ENCODE data around the gene EML6. TPM values are rescaled to one million over a fixed set of nuclear protein-coding genes. Genes with fewer than 3 reads are reported as not detected.

The EML6 gene
- total RNA-seq, 1 experiment from 2014 or later: 6.6 TPM

DNA sequence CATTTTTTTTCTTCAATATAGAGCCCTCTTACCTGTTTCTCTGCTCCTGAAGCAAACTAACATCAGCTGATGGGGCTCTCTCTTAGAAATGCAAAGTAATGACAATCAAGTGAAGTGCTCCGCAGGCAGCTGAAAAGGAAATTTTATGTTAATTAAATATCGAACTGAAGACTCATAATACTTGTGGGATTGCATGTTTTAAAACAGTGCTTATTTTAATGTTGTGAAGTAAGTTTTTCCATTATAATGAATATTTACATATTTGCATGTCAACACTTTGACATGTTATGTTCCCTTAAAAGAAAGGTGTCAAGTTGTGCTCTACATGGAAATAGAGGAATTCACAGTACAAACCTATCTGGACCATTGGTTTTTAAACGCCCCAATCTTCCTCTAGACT is 97.1 kb downstream of the EML6 start (continued):
- TF ChIP-seq, protein P1, sequence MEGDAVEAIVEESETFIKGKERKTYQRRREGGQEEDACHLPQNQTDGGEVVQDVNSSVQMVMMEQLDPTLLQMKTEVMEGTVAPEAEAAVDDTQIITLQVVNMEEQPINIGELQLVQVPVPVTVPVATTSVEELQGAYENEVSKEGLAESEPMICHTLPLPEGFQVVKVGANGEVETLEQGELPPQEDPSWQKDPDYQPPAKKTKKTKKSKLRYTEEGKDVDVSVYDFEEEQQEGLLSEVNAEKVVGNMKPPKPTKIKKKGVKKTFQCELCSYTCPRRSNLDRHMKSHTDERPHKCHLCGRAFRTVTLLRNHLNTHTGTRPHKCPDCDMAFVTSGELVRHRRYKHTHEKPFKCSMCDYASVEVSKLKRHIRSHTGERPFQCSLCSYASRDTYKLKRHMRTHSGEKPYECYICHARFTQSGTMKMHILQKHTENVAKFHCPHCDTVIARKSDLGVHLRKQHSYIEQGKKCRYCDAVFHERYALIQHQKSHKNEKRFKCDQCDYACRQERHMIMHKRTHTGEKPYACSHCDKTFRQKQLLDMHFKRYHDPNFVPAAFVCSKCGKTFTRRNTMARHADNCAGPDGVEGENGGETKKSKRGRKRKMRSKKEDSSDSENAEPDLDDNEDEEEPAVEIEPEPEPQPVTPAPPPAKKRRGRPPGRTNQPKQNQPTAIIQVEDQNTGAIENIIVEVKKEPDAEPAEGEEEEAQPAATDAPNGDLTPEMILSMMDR (IDR thresholded peaks at IDR 0.05 in 2 of 3, conservative IDR thresholded peaks at IDR 0.05 in 1 of 3; ENCODE audit: borderline replicate concordance in 1 of 3, insufficient read depth in 1 of 3, low read depth in 2 of 3, low read length in 2 of 3): no peak

DNA sequence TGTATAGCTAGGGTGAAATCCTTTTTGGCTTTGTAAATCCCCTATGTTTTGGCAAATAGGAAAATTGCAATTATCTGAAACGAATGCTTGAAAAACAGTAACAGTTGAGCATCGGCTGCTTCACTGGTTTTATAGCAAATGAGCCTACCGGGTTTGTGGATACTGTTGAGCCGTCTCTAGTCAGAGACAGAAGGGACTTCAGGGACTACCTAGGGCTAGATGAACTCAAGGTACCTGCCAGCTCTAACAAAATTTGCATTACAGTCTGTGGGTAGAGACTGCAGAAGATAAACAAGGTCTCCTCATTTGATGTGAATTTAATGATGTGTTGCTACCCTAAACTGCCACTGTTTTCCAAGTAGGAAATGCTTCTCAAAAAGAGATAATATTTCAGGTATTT is 101.1 kb downstream of the EML6 start:
- intact Hi-C loops (cut with micrococcal nuclease): no loop called here
- no peaks in the 10 kb centered on the region for H3K27me3 ChIP-seq (ENCODE audit: insufficient read depth, low read length)
- no peaks in the 10 kb centered on the region for H3K4me1 ChIP-seq (ENCODE audit: control insufficient read depth in 1 of 2, insufficient read depth in 2 of 2, low read length in 2 of 2)
- no peaks in the 10 kb centered on the region for H4K20me1 ChIP-seq (ENCODE audit: insufficient read depth)
- ChIA-PET POLR2A (no interaction called here), RAD21 (ENCODE audit: low non-redundant PET in 1 of 2, low total read pairs in 2 of 2, uncharacterized antibody in 2 of 2, unreplicated experiment in 2 of 2) (no interaction called here), CTCF (interaction anchor here (7.6 kb wide), 1 partner anchor 14 kb away, joined by 34 read pairs; no protein-coding TSS in a partner anchor)
- no peak overlapping the region for H3K4me3 ChIP-seq (replicated peaks in 1 of 2; ENCODE audit: low read depth in 1 of 2, low read length in 2 of 2)
- no peak overlapping the region for H3K4me2 ChIP-seq (ENCODE audit: low read length)
- DNase-seq (ENCODE audit: low read depth, low spot score): no peak
- H3K9me2 ChIP-seq (ENCODE audit: insufficient read depth): no peaks in the 10 kb centered on the region
- no peak for ATAC-seq
- no TSS peak for BruUV-seq (replicated peaks)
- no peak overlapping the region for H3K9ac ChIP-seq (ENCODE audit: low read length)
- H3K36me3 ChIP-seq (ENCODE audit: control insufficient read depth in 1 of 2, insufficient read depth in 2 of 2, low read length in 2 of 2): no peaks in the 10 kb centered on the region
- H3K27ac ChIP-seq (ENCODE audit: low read depth, low read length): no peak overlapping the region
- H3K79me2 ChIP-seq (ENCODE audit: insufficient read depth, low read length): no peaks in the 10 kb centered on the region
- TF ChIP-seq, protein P2, sequence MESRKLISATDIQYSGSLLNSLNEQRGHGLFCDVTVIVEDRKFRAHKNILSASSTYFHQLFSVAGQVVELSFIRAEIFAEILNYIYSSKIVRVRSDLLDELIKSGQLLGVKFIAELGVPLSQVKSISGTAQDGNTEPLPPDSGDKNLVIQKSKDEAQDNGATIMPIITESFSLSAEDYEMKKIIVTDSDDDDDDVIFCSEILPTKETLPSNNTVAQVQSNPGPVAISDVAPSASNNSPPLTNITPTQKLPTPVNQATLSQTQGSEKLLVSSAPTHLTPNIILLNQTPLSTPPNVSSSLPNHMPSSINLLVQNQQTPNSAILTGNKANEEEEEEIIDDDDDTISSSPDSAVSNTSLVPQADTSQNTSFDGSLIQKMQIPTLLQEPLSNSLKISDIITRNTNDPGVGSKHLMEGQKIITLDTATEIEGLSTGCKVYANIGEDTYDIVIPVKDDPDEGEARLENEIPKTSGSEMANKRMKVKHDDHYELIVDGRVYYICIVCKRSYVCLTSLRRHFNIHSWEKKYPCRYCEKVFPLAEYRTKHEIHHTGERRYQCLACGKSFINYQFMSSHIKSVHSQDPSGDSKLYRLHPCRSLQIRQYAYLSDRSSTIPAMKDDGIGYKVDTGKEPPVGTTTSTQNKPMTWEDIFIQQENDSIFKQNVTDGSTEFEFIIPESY (IDR thresholded peaks at IDR 0.05; ENCODE audit: extremely low read depth, insufficient replicate concordance, low read length): no peak
- H2AFZ ChIP-seq (ENCODE audit: low read depth, low read length, poor library complexity, severe bottlenecking): no peak overlapping the region
- H3K9me3 ChIP-seq (ENCODE audit: control insufficient read depth in 1 of 2, insufficient read depth in 1 of 2, low read depth in 1 of 2, low read length in 2 of 2): no peaks in the 10 kb centered on the region

All from HCT116 (cell line).